Measurements from ENCODE around the gene CUBN.

- no peak for TF ChIP-seq CTCF (IDR thresholded peaks at IDR 0.05)
- no peak for TF ChIP-seq POLR2A (IDR thresholded peaks at IDR 0.05)
These were observed 235.9 kb downstream of the CUBN start for GRCh38 chr10:16893664-16894063.

All from prostate gland (tissue), 2 donors.